ENCODE measurements around the gene UROC1. TPM values are rescaled to one million over a fixed set of nuclear protein-coding genes. Genes with fewer than 3 reads are reported as not detected.

The UROC1 gene
- total and polyA plus RNA-seq, 2 experiments from 2014 or later: not detected

DNA sequence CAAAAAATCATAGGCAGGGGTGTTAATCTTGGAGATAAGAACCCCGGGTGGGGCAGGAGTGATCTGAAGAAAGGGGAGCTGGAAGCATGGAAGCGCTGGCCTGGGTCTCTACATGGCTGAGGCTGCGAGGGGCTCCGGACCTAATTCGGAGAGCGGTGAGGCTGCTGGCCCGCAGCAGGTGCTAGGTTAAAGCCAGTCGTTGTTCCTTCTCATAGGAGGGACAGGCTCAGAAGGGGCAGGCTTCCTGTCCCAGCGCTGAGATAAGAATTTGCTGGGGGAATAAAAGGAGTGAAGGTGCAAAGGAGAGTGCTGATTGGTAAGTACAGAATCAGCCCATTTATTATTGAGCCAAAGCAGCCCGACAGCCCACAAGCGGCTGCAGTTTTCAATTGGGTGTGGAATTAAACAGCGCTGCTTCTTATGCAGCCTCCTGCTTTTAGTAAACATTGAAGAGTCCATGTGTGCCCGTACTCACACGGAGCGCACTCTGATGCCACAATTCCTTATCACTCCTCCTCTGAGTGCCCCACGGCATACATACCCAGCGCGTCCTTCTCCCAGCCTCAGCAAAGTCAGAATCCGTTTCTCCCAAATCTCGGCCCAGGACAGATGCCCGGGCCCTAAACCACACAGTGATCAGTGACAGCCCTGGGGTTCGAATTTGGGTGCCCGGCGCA lies 23.5 kb upstream of the UROC1 start:
- Mint-ChIP-seq H3K4me1 (peaks cover 7% of the 10 kb centered on the region; the same call in 2 of the 3 replicates), H3K4me3 (no peak overlapping the region; the same call in 2 of the 3 replicates), H3K27ac (no peak overlapping the region), H3K27me3 (ENCODE audit: insufficient read depth, low read depth, poor library complexity) (peaks cover 9% of the 10 kb centered on the region), H3K9me3 (no peaks in the 10 kb centered on the region), H3K36me3 (ENCODE audit: low read depth) (peaks cover 3% of the 10 kb centered on the region; the same call in 1 of the 3 replicates)
- Histone ChIP-seq H3K4me2 (no peak overlapping the region), H3K4me3 (no peak overlapping the region), H3K4me1 (ENCODE audit: insufficient read depth) (no peaks in the 10 kb centered on the region; the same call in 1 of the 2 replicates), H4K20me1 (replicated peaks; ENCODE audit: insufficient read depth) (no peaks in the 10 kb centered on the region), H3K9me2 (ENCODE audit: insufficient read depth) (no peaks in the 10 kb centered on the region), H3K79me2 (replicated peaks; ENCODE audit: insufficient read depth) (no peaks in the 10 kb centered on the region), H3K27me3 (ENCODE audit: insufficient read depth) (peaks cover 11% of the 10 kb centered on the region; the same call in 1 of the 2 replicates), H2AFZ (no peak overlapping the region), H3K27ac (ENCODE audit: low read depth) (no peak overlapping the region), H3K36me3 (ENCODE audit: insufficient read depth) (no peaks in the 10 kb centered on the region), H3F3A (replicated peaks; ENCODE audit: low read depth) (0 out of 2 replicates have a peak, but pooled peaks cover 5% of the 10 kb centered on the region)
- TF ChIP-seq REST (IDR thresholded peaks at IDR 0.05; ENCODE audit: unreplicated experiment) (no peak), JUNB (IDR thresholded peaks at IDR 0.05; ENCODE audit: unreplicated experiment) (no peak), CREB1 (CRISPR knock-in tag; IDR thresholded peaks at IDR 0.05; ENCODE audit: low read depth) (no peak), EZH2phosphoT487 (IDR thresholded peaks at IDR 0.05; ENCODE audit: unreplicated experiment) (no peak), EZH2 (IDR thresholded peaks at IDR 0.05; ENCODE audit: low read depth, unreplicated experiment) (no peak), POLR2AphosphoS5 (IDR thresholded peaks at IDR 0.05; ENCODE audit: low read depth) (no peak), ZNF462 (CRISPR knock-in tag; IDR thresholded peaks at IDR 0.05) (no peak), STAT1 (IDR thresholded peaks at IDR 0.05; ENCODE audit: unreplicated experiment) (no peak), ZNF331 (CRISPR knock-in tag; IDR thresholded peaks at IDR 0.05; ENCODE audit: low read depth) (no peak)
- TF ChIP-seq, protein P1, sequence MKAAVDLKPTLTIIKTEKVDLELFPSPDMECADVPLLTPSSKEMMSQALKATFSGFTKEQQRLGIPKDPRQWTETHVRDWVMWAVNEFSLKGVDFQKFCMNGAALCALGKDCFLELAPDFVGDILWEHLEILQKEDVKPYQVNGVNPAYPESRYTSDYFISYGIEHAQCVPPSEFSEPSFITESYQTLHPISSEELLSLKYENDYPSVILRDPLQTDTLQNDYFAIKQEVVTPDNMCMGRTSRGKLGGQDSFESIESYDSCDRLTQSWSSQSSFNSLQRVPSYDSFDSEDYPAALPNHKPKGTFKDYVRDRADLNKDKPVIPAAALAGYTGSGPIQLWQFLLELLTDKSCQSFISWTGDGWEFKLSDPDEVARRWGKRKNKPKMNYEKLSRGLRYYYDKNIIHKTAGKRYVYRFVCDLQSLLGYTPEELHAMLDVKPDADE (IDR thresholded peaks at IDR 0.05): no peak
- TF ChIP-seq, protein P2, sequence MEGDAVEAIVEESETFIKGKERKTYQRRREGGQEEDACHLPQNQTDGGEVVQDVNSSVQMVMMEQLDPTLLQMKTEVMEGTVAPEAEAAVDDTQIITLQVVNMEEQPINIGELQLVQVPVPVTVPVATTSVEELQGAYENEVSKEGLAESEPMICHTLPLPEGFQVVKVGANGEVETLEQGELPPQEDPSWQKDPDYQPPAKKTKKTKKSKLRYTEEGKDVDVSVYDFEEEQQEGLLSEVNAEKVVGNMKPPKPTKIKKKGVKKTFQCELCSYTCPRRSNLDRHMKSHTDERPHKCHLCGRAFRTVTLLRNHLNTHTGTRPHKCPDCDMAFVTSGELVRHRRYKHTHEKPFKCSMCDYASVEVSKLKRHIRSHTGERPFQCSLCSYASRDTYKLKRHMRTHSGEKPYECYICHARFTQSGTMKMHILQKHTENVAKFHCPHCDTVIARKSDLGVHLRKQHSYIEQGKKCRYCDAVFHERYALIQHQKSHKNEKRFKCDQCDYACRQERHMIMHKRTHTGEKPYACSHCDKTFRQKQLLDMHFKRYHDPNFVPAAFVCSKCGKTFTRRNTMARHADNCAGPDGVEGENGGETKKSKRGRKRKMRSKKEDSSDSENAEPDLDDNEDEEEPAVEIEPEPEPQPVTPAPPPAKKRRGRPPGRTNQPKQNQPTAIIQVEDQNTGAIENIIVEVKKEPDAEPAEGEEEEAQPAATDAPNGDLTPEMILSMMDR (conservative IDR thresholded peaks at IDR 0.05; ENCODE audit: low read depth in 2 of 2): no peak
- DNase-seq (ENCODE audit: low spot score) (no peak), ATAC-seq (no peak)
